ENCODE measurements around the gene TCL1A.

DNA sequence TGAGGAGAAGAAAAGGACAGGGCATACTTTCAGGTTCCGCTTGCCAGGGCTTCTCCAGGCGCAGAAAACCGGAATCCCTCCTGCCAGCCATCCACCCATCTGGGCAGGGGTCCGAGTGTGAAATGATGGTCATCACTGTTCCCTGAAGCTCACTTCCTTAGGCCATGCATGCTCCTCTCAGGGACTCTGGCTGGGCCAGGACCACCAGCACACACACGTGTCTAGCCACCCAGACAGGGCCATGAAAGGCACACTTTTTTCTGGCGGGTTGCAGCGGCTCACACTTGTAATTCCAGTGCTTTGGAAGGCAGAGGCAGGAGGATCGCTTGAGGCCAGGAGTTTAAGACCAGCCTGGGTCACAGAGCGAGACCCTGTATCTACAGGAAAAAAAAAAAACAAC, 1.5 kb downstream of the TCL1A start:
- TF ChIP-seq POLR2A (IDR thresholded peaks at IDR 0.05; ENCODE audit: low read depth, low read length) (no peak), POLR2AphosphoS5 (IDR thresholded peaks at IDR 0.05; ENCODE audit: low read depth, low read length) (no peak)

All from GM12892 (cell line).